NT2/D1 (cell line): ENCODE measurements around the gene MAML2.

Experiments used
- DNase-seq: peaks from one replicate; pipeline ENCODE4 v3.0.0-alpha.2; 2011; ENCODE audit warnings: low read depth, low spot score
- H3K27me3 ChIP-seq: 2 replicates; pipeline ENCODE4 v1.6.0; 2011; ENCODE audit warnings: mild to moderate bottlenecking; ENCODE audit not compliant: insufficient read length, insufficient read depth
- H3K36me3 ChIP-seq: 2 replicates; pipeline ENCODE4 v1.6.1; 2011; ENCODE audit warnings: mild to moderate bottlenecking, low read length, mixed read lengths; ENCODE audit not compliant: insufficient read depth, insufficient read length
- H3K4me1 ChIP-seq: 2 replicates; pipeline ENCODE4 v1.5.1; 2011; ENCODE audit not compliant: insufficient read depth, insufficient read length
- H3K4me3 ChIP-seq: 2 replicates; pipeline ENCODE4 v1.5.1; 2011; ENCODE audit warnings: low read depth; ENCODE audit not compliant: insufficient read length
- H3K9ac ChIP-seq: 2 replicates; pipeline ENCODE4 v1.6.0; 2011; ENCODE audit warnings: low read depth; ENCODE audit not compliant: insufficient read length
- H3K9me3 ChIP-seq: 2 replicates; pipeline ENCODE4 v1.5.1; 2011; ENCODE audit warnings: mild to moderate bottlenecking, low read length; ENCODE audit not compliant: insufficient read depth
- SUZ12 ChIP-seq: IDR thresholded peaks from 2 replicates; pipeline ENCODE4 v1.6.1; 2011; ENCODE audit not compliant: insufficient read length, insufficient read depth; ENCODE audit errors: extremely low read depth
- YY1 ChIP-seq: IDR thresholded peaks from 2 replicates; pipeline ENCODE4 v1.6.1; 2011; ENCODE audit not compliant: insufficient read length, insufficient read depth
- ZNF274 ChIP-seq: IDR thresholded peaks from 2 replicates; pipeline ENCODE4 v1.6.1; 2011; ENCODE audit warnings: mild to moderate bottlenecking, low read depth, low read length

The MAML2 gene

GRCh38 chr11:96147186-96147585 is 195.8 kb downstream of the MAML2 start:
- DNase-seq = no peak
- TF ChIP-seq ZNF274 = no peak
- TF ChIP-seq YY1 = no peak
- no peak for TF ChIP-seq SUZ12
- Histone ChIP-seq H3K4me3 (no peak overlapping the region), H3K9ac (no peak overlapping the region), H3K4me1 (no peaks in the 10 kb centered on the region), H3K9me3 (no peaks in the 10 kb centered on the region), H3K36me3 (no peaks in the 10 kb centered on the region), H3K27me3 (no peaks in the 10 kb centered on the region)

- Histone ChIP-seq H3K27me3 (no peaks in the 10 kb centered on the region), H3K9ac (no peak overlapping the region), H3K4me3 (no peak overlapping the region), H3K36me3 (no peaks in the 10 kb centered on the region), H3K4me1 (no peaks in the 10 kb centered on the region), H3K9me3 (no peaks in the 10 kb centered on the region)
- DNase-seq = no peak
- TF ChIP-seq YY1 (no peak), ZNF274 (no peak), SUZ12 (no peak)
These were observed 196.2 kb downstream of the MAML2 start for GRCh38 chr11:96146765-96147164.

GRCh38 chr11:96145163-96145585 is 197.8 kb downstream of the MAML2 start:
- H3K4me3 ChIP-seq = no peak overlapping the region
- H3K9ac ChIP-seq = no peak overlapping the region
- no peak for DNase-seq
- H3K27me3 ChIP-seq = no peaks in the 10 kb centered on the region
- no peaks in the 10 kb centered on the region for H3K9me3 ChIP-seq
- H3K4me1 ChIP-seq = no peaks in the 10 kb centered on the region
- TF ChIP-seq ZNF274 = no peak
- no peak for TF ChIP-seq SUZ12
- no peak for TF ChIP-seq YY1
- H3K36me3 ChIP-seq = no peaks in the 10 kb centered on the region

GRCh38 chr11:96144553-96144952 is 198.4 kb downstream of the MAML2 start:
- Histone ChIP-seq H3K9me3 (no peaks in the 10 kb centered on the region), H3K9ac (no peak overlapping the region), H3K4me1 (no peaks in the 10 kb centered on the region), H3K36me3 (no peaks in the 10 kb centered on the region), H3K27me3 (no peaks in the 10 kb centered on the region), H3K4me3 (no peak overlapping the region)
- TF ChIP-seq YY1 (no peak), ZNF274 (no peak), SUZ12 (no peak)
- no peak for DNase-seq

- H3K27me3 ChIP-seq = no peaks in the 10 kb centered on the region
- no peaks in the 10 kb centered on the region for H3K9me3 ChIP-seq
- no peaks in the 10 kb centered on the region for H3K4me1 ChIP-seq
- H3K36me3 ChIP-seq = no peaks in the 10 kb centered on the region
- H3K4me3 ChIP-seq = no peak overlapping the region
- H3K9ac ChIP-seq = no peak overlapping the region
- TF ChIP-seq SUZ12 = no peak
- TF ChIP-seq ZNF274 = no peak
- no peak for TF ChIP-seq YY1
- no peak for DNase-seq
These were observed 199.9 kb downstream of the MAML2 start for GRCh38 chr11:96143041-96143521.

GRCh38 chr11:96141626-96142025 is 201.4 kb downstream of the MAML2 start:
- no peaks in the 10 kb centered on the region for H3K9me3 ChIP-seq
- no peaks in the 10 kb centered on the region for H3K4me1 ChIP-seq
- H3K4me3 ChIP-seq = no peak overlapping the region
- no peak for DNase-seq
- TF ChIP-seq SUZ12 = no peak
- TF ChIP-seq YY1 = no peak
- TF ChIP-seq ZNF274 = no peak
- H3K36me3 ChIP-seq = no peaks in the 10 kb centered on the region
- H3K9ac ChIP-seq = no peak overlapping the region
- no peaks in the 10 kb centered on the region for H3K27me3 ChIP-seq

- Histone ChIP-seq H3K4me1 (no peaks in the 10 kb centered on the region), H3K36me3 (no peaks in the 10 kb centered on the region), H3K9ac (no peak overlapping the region), H3K9me3 (no peaks in the 10 kb centered on the region), H3K4me3 (no peak overlapping the region), H3K27me3 (no peaks in the 10 kb centered on the region)
- TF ChIP-seq YY1 (no peak), ZNF274 (no peak), SUZ12 (no peak)
- no peak for DNase-seq
These were observed 203.3 kb downstream of the MAML2 start for GRCh38 chr11:96139691-96140090.

GRCh38 chr11:96137373-96137772 is 205.6 kb downstream of the MAML2 start:
- H3K27me3 ChIP-seq = no peaks in the 10 kb centered on the region
- no peak overlapping the region for H3K9ac ChIP-seq
- H3K4me1 ChIP-seq = no peaks in the 10 kb centered on the region
- H3K9me3 ChIP-seq = no peaks in the 10 kb centered on the region
- TF ChIP-seq SUZ12 (no peak), YY1 (no peak), ZNF274 (no peak)
- no peaks in the 10 kb centered on the region for H3K36me3 ChIP-seq
- no peak for DNase-seq
- H3K4me3 ChIP-seq = no peak overlapping the region
